ENCODE results near the gene CCDC15. TPM values are rescaled to one million over a fixed set of nuclear protein-coding genes. Genes with fewer than 3 reads are reported as not detected.

The CCDC15 gene
- total RNA-seq, 8 experiments from 2014 or later = 0.87 to 4.7 (median 2.5) TPM

GRCh38 chr11:124928942-124929665, 24.9 kb upstream of the CCDC15 start:
- ATAC-seq (replicated peaks in 6 of 8) = no peak
- WGBS, 10 experiments = 11 to 80% (median 45%) methylated on average over 1 to 4 of the region's 4 CpGs; no CpG with 5 or more reads in 2 of the 10 experiments
- in situ Hi-C loops (cut with MboI; ENCODE audit: low pct_unique_long_range_greater_than_20kb in 2 of 9, low sequenced_read_pairs in 9 of 9, unreplicated experiment in 9 of 9) = no loop called here

GRCh38 chr11:124930799-124931198, 23.2 kb upstream of the CCDC15 start:
- 22 to 87% (median 68%) methylated on average over 2 to 3 of the region's 3 CpGs; no CpG with 5 or more reads in 1 of the 10 experiments for WGBS, 10 experiments
- Histone ChIP-seq H3K4me1 (replicated peaks in 1 of 2) (peaks cover 0 to 8% of the 10 kb centered on the region in 2 donors), H3K27ac (no peak overlapping the region), H3K4me3 (no peak overlapping the region)
- in situ Hi-C loops (cut with MboI; ENCODE audit: low pct_unique_long_range_greater_than_20kb in 2 of 9, low sequenced_read_pairs in 9 of 9, unreplicated experiment in 9 of 9) = no loop called here
- ATAC-seq (replicated peaks in 6 of 8) = no peak

More at GRCh38 chr11:124928942-124929665, 24.9 kb upstream of the CCDC15 start:
- Histone ChIP-seq H3K4me1 (replicated peaks in 1 of 2) (no peaks in the 10 kb centered on the region), H3K27ac (no peak overlapping the region), H3K4me3 (no peak overlapping the region)

GRCh38 chr11:124934862-124935547, 19.0 kb upstream of the CCDC15 start:
- peaks cover 4 to 33% of the 10 kb centered on the region in 2 donors for H3K4me1 ChIP-seq (replicated peaks in 1 of 2)
- ATAC-seq (replicated peaks in 6 of 8) = peak in 3 of 8 experiments; percentile 19 to 64 (median 47)
- H3K4me3 ChIP-seq = no peak overlapping the region
- no peak overlapping the region for H3K27ac ChIP-seq
- 0 to 95% (median 37%) methylated on average over 1 to 4 of the region's 4 CpGs; no CpG with 5 or more reads in 4 of the 10 experiments for WGBS, 10 experiments
- in situ Hi-C loops (cut with MboI; ENCODE audit: low pct_unique_long_range_greater_than_20kb in 2 of 9, low sequenced_read_pairs in 9 of 9, unreplicated experiment in 9 of 9) = no loop called here

- Histone ChIP-seq H3K4me1 (replicated peaks in 1 of 2) (peaks cover 4 to 33% of the 10 kb centered on the region in 2 donors), H3K27ac (no peak within 1 kb of the TSS), H3K4me3 (no peak within 1 kb of the TSS)
- in situ Hi-C loops (cut with MboI; ENCODE audit: low pct_unique_long_range_greater_than_20kb in 2 of 9, low sequenced_read_pairs in 9 of 9, unreplicated experiment in 9 of 9) = no loop called here
- ATAC-seq (replicated peaks in 6 of 8) = no peak
- 71 to 100% (median 93%) methylated on average over 1 to 9 of the region's 18 CpGs; no CpG with 5 or more reads in 1 of the 10 experiments for WGBS, 10 experiments
Observed at GRCh38 chr11:124935548-124936514, 18.2 kb upstream of the CCDC15 start, which contains the start of gene HEPACAM. TSS of gene HEPACAM (minus strand) at chr11:124936047. CDS start at chr11:124936006, 41 bp downstream.

- Histone ChIP-seq H3K27ac (no peak overlapping the region), H3K4me1 (replicated peaks in 1 of 2) (peaks cover 7 to 39% of the 10 kb centered on the region in 2 donors), H3K4me3 (no peak overlapping the region)
- ATAC-seq (replicated peaks in 6 of 8) = peak in 1 of 8 experiments; percentile 19
- WGBS, 10 experiments = 0 to 100% (median 46%) methylated on average over 1 to 3 of the region's 3 CpGs; no CpG with 5 or more reads in 2 of the 10 experiments
- in situ Hi-C loops (cut with MboI; ENCODE audit: low pct_unique_long_range_greater_than_20kb in 2 of 9, low sequenced_read_pairs in 9 of 9, unreplicated experiment in 9 of 9) = no loop called here
Observed at GRCh38 chr11:124937336-124937935, 16.6 kb upstream of the CCDC15 start.

- ATAC-seq (replicated peaks in 6 of 8) = no peak
- 4 to 100% (median 64%) methylated on average over 1 to 6 of the region's 6 CpGs for WGBS, 10 experiments
- in situ Hi-C loops (cut with MboI; ENCODE audit: low pct_unique_long_range_greater_than_20kb in 2 of 9, low sequenced_read_pairs in 9 of 9, unreplicated experiment in 9 of 9) = no loop called here
- Histone ChIP-seq H3K4me3 (no peak overlapping the region), H3K4me1 (replicated peaks in 1 of 2) (peaks cover 16 to 47% of the 10 kb centered on the region in 2 donors), H3K27ac (no peak overlapping the region)
Observed at GRCh38 chr11:124938206-124938765, 15.7 kb upstream of the CCDC15 start.

GRCh38 chr11:124938970-124939369, 15.0 kb upstream of the CCDC15 start:
- in situ Hi-C loops (cut with MboI; ENCODE audit: low pct_unique_long_range_greater_than_20kb in 2 of 9, low sequenced_read_pairs in 9 of 9, unreplicated experiment in 9 of 9) = no loop called here

GRCh38 chr11:124941703-124942102, 12.3 kb upstream of the CCDC15 start:
- H3K27ac ChIP-seq = no peak overlapping the region
- in situ Hi-C loops (cut with MboI; ENCODE audit: low pct_unique_long_range_greater_than_20kb in 2 of 9, low sequenced_read_pairs in 9 of 9, unreplicated experiment in 9 of 9) = no loop called here
- ATAC-seq (replicated peaks in 6 of 8) = no peak

More at GRCh38 chr11:124938970-124939369, 15.0 kb upstream of the CCDC15 start:
- Histone ChIP-seq H3K4me3 (no peak overlapping the region), H3K27ac (peak overlapping the region in 1 of 2 donors; percentile 13), H3K4me1 (replicated peaks in 1 of 2) (peaks cover 23 to 54% of the 10 kb centered on the region in 2 donors)
- 17 to 100% (median 82%) methylated on average over 1 to 5 of the region's 6 CpGs; no CpG with 5 or more reads in 2 of the 10 experiments for WGBS, 10 experiments
- peak in 3 of 8 experiments; percentile 32 to 42 (median 39) for ATAC-seq (replicated peaks in 6 of 8)

GRCh38 chr11:124942466-124943253, 11.3 kb upstream of the CCDC15 start:
- Histone ChIP-seq H3K4me1 (replicated peaks in 1 of 2) (peaks cover 24 to 42% of the 10 kb centered on the region in 2 donors), H3K27ac (peak overlapping the region; percentile 61 to 80), H3K4me3 (no peak overlapping the region)
- WGBS, 10 experiments = 0 to 63% (median 9%) methylated on average over 1 to 6 of the region's 6 CpGs; no CpG with 5 or more reads in 1 of the 10 experiments
- in situ Hi-C loops (cut with MboI; ENCODE audit: low pct_unique_long_range_greater_than_20kb in 2 of 9, low sequenced_read_pairs in 9 of 9, unreplicated experiment in 9 of 9) = no loop called here
- ATAC-seq (replicated peaks in 6 of 8) = peak in 5 of 8 experiments; percentile 78 to 92 (median 87)

More at GRCh38 chr11:124941703-124942102, 12.3 kb upstream of the CCDC15 start:
- 50 to 100% (median 100%) methylated on average over 1 of the region's 1 CpG; no CpG with 5 or more reads in 4 of the 10 experiments for WGBS, 10 experiments
- no peak overlapping the region for H3K4me3 ChIP-seq
- peaks cover 24 to 50% of the 10 kb centered on the region in 2 donors for H3K4me1 ChIP-seq (replicated peaks in 1 of 2)

- ATAC-seq (replicated peaks in 6 of 8) = peak in 6 of 8 experiments; percentile 12 to 63 (median 53)
- H3K4me1 ChIP-seq (replicated peaks in 1 of 2) = peaks cover 24 to 39% of the 10 kb centered on the region in 2 donors
- peak overlapping the region in 1 of 2 donors; percentile 80 for H3K27ac ChIP-seq
- in situ Hi-C loops (cut with MboI; ENCODE audit: low pct_unique_long_range_greater_than_20kb in 2 of 9, low sequenced_read_pairs in 9 of 9, unreplicated experiment in 9 of 9) = no loop called here
- WGBS, 10 experiments = 22 to 100% (median 51%) methylated on average over 1 to 5 of the region's 5 CpGs; no CpG with 5 or more reads in 1 of the 10 experiments
- H3K4me3 ChIP-seq = no peak overlapping the region
Observed at GRCh38 chr11:124943254-124943616, 10.8 kb upstream of the CCDC15 start.

GRCh38 chr11:124943741-124944140, 10.3 kb upstream of the CCDC15 start:
- in situ Hi-C loops (cut with MboI; ENCODE audit: low pct_unique_long_range_greater_than_20kb in 2 of 9, low sequenced_read_pairs in 9 of 9, unreplicated experiment in 9 of 9) = no loop called here
- Histone ChIP-seq H3K4me3 (no peak overlapping the region), H3K4me1 (replicated peaks in 1 of 2) (peaks cover 21 to 34% of the 10 kb centered on the region in 2 donors), H3K27ac (peak overlapping the region in 1 of 2 donors; percentile 80)
- 0 to 100% (median 43%) methylated on average over 1 of the region's 1 CpG; no CpG with 5 or more reads in 3 of the 10 experiments for WGBS, 10 experiments
- ATAC-seq (replicated peaks in 6 of 8) = no peak

All from motor neuron (in vitro differentiated cells).